Fibroblast of skin of left quadriceps (primary cell): ENCODE measurements around the gene ZNF768.

Experiments used
- DNase-seq, 2 experiments: peaks; one replicate each; pipeline ENCODE4 v3.0.0-alpha.2; 2013; ENCODE audit warnings: low read depth in 2 of 2

ZNF768 gene

DNA sequence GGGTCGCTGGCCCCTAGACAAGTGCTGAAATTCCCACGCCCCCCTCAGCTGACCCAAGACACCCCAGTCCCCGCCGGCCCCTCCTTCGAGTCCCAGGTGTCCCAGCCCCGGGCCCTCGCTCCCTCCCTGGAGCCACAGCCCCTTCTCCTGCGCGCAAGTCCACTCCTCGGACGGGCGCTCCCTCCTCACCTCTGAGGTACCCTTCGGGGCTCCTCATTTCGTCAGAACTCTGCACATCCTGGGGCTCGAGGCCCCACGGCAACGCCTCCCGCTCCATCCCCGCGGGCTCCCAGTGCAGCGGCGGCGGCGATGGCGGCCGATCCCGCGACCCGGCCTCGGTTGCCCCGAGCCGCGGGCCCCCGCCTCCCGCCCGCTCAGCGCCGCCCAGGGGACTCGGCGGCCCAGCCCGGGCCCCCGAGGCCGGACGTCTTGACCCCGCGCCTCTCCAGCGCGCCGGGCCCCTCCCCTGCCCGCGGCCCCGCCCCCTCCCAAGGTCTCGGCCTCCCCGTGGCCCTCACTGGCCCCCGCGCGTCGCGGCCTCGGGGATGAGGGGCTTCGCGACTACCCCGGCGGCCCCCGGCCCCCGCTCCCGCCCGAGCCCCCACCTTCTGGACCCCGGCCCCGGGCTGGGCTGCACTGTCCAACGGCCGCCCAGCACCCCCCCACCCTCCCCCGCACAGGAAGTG is at the start of gene ZNF768:
TSS of gene ZNF768 (minus strand) at position 430 of the 686 bp plus-strand sequence. CDS start at position 277, 153 bp downstream.
- no peak for DNase-seq

DNA sequence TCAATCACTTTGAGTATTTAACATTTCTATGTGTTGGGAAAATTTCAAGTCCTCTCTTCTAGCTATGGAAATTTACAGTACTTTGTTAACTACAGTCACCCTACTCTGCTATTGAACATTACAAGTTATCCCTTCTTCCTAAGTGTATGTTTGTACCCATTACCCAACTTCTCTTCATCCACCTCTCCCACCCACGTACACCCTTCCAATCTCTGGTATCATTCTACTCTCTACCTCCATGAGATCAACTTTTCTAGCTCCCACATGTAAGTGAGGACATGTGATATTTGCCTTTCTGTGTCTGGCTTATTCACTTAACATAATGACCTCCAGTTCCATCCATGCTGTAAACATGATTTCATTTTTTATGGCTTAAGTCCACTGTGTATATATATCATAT is 48.3 kb upstream of the ZNF768 start:
- no peak for DNase-seq

DNA sequence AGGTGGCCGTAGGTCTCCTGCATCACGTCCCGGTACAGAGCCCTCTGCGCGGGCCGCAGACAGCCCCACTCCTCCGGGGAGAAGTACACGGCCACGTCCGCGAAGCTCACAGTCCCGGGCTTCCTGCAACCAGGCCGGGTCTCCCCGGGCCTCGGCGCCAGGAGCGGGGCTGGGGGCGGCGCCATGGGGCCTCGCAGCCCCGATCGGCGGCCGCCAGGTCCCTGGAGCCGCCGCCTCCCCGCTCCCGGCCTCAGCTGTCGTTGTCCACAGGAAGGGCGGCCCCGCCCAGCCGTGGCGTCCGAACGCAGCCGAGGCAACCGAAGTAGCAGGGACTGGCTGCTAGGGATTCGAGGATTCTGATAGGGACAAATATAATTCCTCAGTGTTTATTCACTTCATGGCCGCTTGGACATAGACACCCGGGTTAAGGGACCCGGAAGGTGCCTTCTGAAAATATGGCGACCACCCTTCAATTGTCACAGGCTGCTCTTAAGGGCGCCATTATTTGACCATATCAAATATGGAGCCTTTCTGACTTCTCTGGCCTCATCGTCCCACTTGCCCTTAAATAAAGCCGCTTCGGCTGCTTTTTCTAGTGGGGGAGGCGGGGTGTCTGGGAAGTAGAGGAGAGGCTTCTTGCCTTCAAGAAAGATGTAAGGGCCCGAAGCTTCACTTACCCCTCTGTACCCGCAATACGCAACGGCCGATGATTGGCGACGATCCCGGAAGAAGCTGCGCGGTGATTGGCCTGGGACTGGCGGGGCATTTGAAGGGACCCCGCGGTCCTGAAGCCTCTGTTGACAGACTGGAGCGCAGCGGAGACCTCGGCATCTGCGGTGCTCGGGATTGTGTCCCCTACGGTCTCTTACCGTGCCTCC is 45.3 kb upstream of the ZNF768 start, which contains the start of gene ZNF688:
TSS of gene ZNF688 (minus strand) at position 270 of the 878 bp plus-strand sequence. CDS start at position 185, 85 bp downstream.
- DNase-seq: peak; percentile 95 to 96

DNA sequence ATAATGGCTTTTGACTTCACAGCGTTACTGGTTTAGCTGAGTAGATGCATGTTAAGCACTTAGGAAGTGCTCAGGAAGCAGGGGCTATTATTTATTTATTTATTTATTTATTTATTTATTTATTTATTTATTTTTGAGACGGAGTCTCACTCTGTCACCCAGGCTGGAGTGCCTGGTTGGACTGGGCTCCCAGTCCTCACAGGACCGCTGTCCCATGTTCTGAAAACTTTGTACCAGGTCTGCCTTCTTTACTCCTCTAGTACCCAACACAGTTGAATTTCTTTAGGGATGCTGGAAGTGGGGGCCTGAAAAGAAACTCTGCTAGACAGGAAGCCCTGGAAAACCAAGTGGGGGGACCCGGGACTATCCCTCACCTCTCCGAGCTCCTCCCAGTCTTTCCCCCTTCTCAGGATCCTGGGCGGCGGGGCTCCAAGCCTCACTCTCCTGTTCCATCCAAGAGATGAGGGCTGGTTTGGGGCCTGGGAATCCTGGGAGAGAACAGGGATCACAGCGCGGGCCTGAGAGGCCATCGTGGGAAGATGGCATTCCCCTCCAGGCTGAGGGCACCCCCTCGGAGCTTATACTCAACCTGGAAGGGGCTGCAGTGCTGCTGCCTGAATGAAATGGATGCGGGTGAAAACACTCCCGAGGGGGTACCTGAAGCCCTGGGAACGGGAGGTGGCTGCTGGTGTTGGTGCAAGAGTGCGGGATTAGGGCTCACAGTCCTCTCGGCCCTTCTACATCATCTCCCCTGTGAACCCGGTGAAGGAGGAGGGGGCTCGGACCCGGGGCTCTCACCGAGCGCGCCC is 44.5 kb upstream of the ZNF768 start:
- peak in 1 of 2 experiments; percentile 4 for DNase-seq

DNA sequence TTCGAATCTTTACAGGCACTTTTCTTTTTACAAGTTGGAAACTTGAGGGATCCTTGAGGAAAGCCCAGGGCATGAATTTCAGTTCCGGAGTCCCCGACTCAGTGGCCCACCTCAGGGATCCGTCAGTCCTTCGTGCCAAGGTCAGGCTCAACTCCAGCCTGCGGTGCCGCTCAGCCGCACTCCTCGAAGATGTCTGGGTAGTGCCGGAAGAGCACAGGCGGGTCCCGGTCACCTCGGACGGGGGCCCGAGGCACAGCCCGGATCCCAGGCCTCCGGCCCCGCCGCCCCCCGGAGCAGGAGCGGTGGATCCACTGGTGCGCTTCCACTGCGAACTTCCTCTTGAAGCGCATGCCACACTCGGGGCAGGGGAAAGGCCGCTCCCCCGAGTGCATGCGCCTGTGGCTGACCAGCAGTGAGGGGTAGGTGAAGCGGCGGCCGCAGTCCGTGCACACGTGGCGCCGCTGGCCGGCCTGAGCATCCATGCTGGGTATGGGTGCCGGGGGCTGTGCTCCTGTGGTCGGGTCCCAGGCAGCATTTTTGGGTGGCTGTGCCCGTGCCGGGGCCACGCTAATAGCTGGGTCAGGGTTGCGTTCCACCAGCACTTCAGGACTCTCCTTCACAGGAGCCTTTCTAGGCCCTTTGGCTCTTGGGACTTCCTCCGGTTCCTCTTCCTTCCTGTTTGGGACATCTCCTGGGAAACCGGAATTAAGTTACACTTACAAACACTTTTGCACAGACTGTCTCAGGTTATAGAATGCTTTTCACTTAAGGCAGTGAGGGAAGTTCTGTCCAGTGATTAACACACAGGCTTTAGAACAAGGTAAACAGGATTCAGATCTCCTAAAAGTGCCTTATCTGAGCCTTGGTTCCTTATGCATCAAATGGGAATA is 43.6 kb upstream of the ZNF768 start:
- DNase-seq: no peak

DNA sequence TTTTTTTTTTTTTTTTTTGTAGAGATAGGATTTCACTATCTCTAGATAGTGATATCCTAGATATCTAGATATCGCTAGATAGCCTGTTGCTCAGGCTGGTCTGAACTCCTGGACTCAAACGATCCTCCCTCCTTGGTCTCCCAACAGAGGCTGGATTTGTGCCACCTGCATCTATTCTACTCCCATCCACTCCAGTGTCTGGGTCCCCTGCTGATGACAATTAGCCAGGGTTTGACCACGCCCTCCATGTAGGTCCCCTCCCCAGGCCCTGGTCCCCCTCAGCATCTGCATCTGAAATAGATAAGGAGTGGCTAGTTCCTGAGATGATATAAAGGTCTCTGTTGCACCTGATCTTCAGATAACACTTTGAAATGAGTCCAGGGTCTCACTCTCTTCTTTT is 42.9 kb upstream of the ZNF768 start:
- no peak for DNase-seq

DNA sequence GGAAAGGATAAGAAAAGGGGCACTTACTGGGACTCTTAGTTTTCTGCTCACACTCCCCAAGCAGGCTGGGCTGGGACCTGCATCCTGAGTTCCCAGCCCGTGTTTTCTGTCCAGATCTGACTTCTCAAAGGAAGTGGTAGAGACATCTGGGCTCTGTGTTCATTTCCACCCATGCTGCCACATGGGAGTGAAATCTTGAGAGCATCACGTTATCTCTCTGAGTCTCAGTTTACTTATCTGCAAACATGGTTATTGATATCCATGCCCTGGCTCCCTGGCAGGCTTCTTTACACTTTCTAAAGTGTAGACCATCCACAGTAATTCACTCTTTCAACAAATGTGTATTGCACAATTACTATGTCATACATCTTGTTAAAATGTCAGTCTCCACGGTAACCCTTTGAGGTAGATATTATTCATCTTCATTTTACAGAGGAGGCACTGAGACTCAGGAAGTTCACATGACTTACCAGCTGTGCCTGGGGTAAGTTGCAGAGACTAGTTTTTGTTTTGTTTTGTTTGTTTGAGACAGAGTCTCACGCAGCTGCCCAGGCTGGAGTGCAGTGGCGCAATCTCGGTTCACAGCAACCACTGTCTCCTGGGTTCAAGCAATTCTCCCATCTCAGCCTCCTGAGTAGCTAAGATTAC is 41.7 kb upstream of the ZNF768 start:
- peak; percentile 37 to 45 for DNase-seq

DNA sequence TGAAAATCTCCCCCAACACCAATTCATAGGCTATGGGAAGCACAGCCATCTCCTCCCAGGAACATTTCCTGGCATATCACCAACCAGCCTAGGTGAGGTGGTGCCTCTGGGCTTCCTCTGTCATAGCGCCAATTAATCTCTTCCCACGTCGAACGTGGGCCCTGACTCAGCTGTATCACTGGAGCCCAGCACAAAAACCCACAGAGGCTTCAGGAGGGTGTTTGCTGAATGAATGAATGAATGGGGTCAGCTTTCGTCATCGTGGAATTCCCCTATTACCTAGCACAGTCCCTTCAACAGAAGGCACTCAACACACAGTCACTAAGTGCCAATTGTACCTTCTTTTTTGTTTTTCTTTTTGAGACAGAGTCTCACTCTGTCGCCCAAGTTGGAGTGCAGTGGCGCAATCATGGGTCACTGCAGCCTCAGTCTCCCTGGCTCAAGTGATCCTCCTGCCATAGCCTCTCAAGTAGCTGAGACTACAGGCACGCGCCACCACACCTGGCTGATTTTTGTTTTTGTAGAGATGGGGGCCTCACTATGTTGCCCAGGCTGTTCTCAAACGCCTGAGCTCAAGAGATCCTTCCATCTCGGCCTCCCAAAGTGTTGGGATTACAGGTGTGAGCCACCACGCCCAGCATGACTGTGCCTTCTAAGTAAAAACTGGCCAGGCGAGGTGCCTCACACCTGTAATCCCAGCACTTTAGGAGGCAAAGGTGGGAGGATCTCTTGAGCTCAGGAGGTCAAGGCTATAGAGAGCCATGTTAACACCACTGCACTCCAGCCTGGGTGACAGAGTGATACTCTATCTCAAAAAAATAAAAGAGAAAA is 41.0 kb upstream of the ZNF768 start:
- no peak for DNase-seq

DNA sequence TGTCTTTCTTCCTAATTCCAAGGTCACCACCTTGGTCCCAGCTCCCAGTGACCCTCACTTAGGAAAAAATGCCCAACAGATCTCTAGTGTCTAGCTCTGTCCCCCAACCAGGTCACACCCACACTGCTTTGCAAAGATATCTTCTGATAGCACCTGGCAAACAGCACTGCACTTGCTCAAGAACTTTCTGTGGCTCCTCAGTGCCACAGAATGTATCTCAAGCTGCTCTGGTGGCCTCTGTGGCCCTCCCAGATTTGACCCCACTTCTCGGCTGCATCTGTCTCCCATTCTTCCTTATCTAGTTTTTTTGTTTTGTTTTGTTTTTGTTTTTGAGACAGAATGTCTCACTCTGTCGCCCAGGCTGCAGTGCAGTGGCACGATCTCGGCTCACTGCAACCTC is 40.2 kb upstream of the ZNF768 start:
- DNase-seq: no peak

DNA sequence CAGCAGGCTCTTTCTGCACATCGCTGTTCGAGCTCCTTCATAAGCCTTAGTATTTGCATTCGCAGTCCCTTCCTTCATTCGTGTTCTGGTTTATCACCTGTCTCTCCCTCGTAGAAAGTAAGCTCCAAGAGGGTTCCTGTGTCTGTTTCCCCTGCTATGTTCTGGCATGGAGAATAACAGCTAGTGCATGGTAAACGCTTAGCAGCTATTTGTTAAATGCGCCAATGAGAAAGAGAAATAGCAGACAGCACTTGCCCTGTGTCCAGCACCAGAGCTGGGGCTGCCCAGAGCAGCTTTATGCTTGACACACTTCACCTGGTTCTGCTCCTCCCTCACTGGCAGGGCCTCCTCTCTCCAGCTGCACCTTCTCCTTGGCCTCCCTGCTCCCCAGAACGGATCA is 39.6 kb upstream of the ZNF768 start:
- DNase-seq: no peak

DNA sequence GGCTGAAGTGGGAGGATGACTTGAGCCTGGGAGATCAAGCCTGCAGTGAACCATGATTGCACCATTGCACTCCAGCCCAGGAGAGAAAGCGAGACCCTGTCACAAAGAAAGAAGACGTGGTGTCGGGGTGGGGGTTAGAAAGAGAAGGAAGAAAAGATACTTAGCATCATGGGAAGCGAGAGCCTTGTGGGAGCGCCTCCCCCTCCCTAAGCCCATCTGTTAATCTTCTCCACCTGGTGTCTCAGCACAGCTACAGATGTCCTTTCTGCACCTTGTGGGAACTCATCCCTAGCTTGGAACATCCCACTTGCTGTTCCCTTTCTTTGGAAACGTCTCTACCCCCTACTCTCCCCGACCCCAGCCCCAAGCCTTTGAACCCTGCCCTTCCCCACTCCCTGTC is 39.2 kb upstream of the ZNF768 start:
- no peak for DNase-seq

DNA sequence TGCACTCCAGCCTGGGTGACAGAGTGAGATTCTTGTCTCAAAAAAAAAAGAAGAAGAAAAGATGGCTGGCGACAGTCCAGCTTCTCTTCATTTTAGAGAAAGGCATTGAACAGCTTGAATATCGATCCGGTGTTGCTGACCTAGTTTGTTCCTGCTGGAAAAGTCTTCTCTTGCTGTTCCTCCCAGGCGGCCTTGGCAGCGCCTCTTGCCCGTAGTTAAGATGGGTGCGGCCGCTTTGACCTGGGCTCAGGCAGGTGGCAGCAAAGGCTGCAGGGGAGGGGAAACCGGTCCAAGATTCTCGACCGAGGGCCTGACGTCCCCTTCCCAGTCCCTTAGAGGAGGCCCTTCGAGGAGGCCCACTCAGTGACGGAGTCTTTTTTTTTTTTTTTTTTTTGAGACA is 35.7 kb upstream of the ZNF768 start:
- DNase-seq: no peak

DNA sequence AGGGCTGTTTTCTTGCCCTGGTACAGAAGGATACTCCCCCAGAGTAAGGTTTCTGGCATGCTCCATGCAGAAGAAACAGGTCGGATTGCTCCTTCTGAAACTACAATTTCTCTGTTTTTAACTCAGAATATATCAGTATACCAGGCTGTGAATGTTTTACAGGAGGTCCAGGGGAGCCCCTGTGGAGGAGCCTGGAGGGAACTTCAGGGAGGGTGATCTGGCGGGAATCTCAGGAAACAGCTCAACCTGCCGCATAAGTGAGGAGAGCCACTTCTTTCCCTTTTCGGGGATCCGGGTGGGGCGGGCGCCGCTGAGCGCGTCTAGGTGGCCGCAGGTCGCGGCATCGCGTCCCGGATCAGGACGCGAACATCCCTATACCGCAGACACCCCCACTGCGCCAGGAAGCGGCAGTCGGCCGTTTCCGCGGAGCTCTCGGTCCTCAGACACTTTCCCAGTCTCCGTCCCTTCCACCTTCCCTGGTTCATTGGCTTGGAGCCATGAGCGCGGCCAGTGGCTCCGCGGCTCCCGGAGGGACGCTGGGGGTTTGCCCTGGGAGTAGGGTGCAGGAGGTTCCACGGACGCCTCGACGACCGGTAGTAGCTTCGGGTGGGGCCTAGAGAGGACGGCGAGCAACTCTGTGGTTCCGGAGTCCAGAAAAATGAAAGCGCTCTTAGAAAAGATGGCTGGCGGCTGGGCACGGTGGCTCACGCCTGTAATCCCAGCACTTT is 34.9 kb upstream of the ZNF768 start:
- no peak for DNase-seq

DNA sequence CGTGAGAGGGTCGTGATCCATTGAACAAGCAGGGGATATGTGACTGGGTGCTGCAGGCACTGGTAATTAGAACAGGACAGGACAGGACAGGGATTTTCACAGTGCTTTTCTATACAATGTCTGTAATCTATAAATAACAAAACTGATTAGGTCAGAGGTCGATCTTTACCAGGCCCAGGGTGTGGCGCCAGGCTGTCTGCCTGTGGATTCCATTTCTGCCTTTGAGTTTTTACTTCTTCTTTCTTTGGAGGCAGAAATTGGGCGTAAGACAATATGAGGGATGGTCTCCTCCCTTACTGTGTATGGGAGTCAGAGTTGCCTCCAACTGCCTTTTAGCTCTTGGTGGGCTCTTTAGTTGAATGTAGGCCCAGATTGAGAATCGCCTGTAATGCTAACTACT is 33.3 kb upstream of the ZNF768 start:
- no peak for DNase-seq

DNA sequence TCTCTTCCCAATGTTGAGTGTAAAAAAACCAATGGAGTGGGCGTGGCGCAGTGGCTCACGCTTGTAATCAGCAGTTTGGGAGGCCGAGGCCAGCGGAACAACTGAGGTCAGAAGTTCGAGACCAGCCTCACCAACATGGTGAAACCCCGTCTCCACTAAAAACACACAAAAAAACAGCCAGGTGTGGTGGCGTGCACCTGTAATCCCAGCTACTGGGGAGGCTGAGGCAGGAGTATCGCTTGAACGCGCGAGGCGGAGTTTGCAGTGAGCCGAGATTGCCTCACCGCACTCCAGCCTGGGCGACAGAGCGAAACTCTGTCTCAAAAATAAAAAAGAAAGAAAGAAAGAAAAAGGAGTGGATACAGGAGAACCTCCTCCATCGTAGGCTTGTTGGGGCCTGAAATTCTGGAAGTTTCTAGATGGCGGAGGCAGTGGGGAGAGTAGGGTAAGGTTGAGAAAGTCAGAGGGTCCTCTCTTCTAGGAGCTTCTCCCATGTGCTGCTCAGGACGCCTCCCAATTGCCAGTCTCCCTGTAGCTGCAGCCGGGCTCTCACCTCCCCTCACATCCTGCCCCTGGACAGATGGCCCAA is 32.5 kb upstream of the ZNF768 start:
- DNase-seq: no peak

DNA sequence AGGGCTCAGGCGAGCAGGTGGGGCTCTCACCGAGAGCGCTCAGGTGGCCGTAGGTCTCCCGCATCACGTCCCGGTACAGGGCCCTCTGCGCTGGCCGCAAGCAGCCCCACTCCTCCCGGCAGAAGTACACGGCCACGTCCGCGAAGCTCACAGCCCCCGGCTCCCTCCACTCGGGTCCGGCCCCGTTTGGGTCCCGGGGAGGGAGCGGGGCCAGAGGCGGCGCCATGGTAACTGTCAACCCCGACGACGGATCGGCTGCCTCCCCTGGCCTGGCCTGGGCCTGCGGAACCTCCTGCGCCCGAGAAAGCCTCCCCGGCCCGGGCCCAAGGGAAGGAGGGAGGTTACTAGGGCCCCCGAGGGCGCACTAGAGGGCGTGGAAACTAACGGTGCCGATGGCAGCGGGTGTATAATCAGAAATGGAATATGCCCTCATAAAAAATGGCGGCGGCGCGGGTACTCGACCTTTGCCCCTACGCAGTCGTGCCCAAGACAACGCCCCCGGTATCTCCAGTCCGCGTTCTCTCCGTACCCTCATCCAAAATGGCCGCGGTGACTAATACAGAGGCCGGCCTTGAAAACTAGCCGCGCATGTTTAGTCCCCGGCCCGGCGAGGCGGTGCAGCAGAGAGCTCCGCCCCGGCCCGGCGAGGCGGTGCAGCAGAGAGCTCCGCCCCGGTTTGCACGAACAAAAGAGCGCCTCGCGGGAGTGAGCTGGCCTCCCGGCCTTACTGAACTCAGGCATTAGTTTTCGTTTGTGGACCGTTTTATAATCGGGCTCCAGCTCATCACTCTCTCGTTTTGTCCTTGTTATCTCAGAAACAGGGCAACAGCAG is 31.8 kb upstream of the ZNF768 start, which contains the start of gene ZNF764:
TSS of gene ZNF764 (minus strand) at position 418 of the 832 bp plus-strand sequence. CDS start at position 226, 192 bp downstream.
- peak; percentile 96 for DNase-seq

DNA sequence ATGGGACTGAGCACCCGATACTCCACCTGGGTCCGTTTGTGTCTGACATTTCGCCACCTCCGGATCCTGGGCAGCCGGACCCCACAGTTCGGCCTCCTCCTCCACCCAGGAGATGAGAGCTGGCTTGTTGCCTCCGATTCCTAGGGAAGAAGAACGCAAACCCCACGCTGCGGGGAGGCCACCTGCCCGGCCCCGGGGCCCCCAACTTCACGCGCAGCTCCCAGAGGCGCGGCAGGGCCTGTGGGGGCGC is 31.3 kb upstream of the ZNF768 start:
- DNase-seq: no peak

DNA sequence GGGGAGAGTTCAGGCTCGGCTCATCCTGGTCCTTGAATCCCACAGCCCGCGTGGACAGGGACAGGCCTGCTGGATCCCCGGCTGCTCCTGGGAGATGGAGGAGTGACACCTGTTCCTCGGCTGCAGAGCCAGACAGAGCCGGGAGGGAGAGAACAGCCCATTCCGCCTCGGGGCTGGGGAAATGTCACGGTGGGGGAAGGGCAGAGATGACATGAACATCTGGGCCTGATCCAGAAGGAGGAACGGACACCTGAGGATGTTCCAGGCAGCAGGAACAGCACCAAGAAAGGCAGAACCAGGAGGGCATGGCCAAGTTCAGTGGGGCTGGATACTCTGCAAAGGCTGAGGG is 29.7 kb upstream of the ZNF768 start:
- DNase-seq: no peak
